ENCODE measurements around the gene NUP210L.
A peak's percentile ranks its signal among the peaks of the same experiment; 100 is the strongest.
"Not testable (repeated sequence)": the region's sequence is repeated elsewhere in the genome, so short reads cannot be mapped to it uniquely, and the experiment has no call there.

The NUP210L gene

DNA sequence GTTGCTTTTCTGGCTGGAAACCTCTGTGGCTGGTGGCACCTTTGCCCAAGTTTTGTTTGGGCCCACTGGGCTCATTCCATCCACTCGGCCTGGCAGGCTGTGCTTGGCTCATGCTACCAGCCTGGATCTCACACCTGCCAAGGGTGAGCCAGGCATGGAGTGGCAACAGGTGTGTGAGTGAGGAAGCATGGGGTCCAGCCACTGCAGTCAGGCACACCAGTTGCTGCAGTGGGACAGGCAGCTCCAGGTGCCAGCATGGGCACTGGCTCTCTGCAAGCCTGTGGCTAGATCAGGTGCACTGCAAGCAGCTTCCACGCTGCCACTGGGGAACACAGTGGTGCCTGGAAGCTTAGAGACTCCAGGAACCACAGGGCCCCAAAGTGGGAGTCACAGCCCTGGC, 57.0 kb downstream of the NUP210L start:
- DNase-seq (ENCODE audit: low read depth) = no peak

DNA sequence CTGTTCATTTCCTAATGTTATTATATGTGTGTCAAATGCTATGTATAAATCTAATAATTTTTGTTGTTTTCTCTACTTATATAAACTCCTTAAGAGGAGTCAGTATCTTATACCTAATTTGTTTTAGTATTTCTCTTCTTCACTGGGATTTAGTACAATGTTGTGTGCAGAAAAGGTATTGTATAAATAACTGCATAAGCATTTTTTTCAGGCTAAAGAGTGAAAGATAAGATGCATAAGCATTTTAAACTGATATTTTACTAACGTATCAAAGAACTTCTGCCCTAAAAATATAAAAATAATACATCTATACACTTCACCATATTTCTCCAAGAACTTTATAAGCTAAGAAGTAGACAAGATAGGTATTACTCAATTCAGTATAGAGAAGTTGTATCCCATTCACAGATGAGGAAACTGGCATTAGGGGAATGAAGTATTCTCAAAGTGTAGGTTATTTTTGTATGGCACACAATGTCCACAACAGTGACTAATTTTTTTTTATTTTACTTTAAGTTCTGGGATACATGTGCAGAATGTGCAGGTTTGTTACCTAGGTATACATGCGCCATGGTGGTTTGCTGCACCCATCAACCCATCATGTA, 59.3 kb downstream of the NUP210L start:
- no peak for DNase-seq (ENCODE audit: low read depth)

DNA sequence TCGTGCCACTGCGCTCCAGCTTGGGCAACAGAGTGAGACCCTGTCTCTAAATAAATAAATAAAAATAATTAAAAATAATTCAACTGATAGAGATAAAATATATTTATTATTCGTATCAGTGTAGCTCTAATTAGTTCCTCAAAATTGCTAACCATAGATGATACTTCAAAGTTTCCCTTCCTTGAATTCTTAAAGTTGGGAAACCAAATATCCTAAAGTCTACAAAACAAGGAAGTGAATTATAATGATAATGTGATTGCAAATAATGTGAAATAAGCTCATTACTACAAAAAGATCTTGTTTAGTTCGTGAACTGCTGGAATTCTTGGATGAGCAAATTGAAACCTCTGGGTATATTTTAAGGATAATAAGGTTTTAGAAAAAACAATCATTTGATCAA, 60.5 kb downstream of the NUP210L start:
- DNase-seq (ENCODE audit: low read depth) = no peak

DNA sequence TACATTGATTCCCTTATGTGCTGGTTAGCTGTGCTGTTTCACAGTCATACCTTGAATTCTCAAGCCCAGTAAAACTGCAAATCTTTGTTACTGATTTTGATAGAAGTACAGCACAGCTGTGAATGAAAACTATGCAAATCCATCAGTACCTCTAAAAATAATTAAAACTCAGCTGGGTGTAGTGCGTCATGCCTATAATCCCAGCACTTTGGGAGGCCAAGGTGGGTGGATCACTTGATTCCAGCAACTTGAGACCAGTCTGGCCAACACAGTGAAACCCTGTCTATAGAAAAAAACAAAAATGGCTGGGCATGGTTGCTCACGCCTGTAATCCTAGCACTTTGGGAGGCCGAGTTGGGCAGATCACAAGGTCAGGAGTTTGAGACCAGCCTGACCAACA, 61.2 kb downstream of the NUP210L start:
- no peak for DNase-seq (ENCODE audit: low read depth)

DNA sequence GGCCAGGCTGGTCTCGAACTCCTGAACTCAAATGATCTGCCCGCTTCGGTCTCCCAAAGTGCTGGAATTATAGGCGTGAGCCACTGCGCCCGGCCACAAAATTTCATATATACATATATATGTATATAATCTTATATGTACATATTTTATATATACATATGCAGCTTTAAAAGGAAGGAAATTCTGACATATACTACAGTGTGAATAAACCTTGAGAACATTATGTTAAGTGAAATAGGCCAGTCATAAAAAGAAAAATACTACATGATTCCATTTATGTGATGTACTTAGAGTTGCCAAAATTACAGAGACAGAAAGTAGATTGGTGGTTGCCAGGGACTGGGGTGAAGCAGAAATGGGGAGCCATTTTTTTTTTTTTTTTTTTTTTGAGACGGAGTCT, 63.2 kb downstream of the NUP210L start:
- DNase-seq (ENCODE audit: low read depth) = no peak

DNA sequence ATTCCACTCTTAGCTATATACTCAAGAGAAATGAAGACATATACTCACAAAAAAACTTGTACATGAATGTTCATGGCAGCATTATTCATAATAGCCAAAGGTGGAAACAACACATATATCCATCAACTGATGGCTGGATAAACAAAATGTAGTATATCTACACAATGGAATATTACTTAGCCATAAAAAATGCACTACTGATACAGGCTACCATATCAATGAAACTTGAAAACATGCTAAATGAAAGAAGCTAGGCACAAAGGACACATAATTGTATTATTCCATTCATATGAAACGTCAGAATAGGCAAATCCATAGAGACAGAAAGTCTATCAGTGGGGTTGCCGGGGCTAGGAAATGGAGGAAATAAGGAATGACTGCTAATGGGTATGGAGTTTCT, 67.3 kb downstream of the NUP210L start:
- no peak for DNase-seq (ENCODE audit: low read depth)

DNA sequence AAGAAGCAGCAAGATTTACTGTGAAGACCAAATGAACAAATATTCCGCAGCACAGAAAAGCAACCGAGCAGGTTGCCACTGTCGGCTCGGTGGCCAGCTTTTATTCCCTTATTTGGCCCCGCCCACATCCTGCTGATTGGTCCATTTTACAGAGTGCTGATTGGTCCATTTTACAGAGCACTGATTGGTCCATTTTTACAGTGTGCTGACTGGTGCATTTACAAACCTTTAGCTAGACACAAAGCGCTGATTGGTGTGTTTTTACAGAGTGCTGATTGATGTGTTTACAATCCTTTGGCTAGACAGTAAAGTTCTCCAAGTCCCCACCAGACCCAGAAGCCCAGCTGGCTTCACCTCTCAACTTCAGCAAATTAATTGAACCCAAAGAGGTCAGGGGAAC, 71.8 kb downstream of the NUP210L start:
- DNase-seq (ENCODE audit: low read depth) = not testable (repeated sequence)

DNA sequence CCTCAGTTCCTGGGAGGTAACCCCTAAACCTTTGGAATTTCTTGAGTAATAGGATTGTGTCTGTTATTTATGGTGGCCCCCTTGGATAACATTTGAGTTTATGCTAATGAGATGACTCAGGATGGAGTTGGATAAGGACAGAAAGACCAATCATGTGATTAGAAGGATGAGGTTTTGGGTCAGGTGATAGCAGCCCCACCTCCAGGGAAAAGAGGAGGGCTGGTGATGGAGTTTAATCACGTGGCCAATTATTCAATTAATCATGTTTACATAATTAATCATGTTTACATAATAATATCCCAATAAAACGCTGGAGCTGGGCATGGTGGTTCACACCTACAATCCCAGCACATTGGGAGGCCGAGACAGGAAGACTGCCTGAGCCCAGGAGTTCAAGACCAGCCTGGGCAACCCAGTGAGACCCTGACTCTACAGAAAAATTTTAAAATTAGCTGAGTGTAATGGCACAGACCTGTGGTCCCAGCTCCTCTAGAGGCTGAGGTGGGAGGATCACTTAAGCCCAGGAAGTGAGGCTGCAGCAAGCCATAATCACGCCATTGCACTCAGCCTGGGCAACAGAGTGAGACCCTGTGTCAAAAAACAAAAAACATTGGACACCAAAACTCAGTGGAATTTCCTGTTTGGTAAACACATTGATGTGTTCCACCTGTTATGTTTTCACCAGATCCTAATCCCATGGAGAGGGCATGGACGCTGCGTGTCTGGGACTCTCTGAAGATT, 73.3 kb downstream of the NUP210L start:
- DNase-seq (ENCODE audit: low read depth) = no peak

DNA sequence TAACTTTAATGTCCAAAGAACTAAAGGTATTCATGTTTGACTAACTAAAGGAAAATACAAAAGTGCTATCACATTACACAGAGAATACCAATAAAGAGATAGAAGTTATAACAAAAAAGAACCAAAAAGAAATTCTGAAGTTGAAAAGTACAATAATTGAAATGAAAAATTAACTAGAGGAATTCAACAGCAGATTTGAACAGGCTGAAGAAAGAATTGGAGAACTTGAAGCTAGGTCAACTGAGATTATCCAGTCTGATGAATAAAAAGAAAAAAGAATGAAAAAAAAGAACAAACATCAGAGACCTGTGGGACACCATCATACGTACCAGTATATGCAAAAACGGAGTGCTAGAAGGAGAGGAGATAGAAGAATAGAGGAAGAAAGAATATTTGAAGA, 78.5 kb downstream of the NUP210L start:
- DNase-seq (ENCODE audit: low read depth) = no peak

DNA sequence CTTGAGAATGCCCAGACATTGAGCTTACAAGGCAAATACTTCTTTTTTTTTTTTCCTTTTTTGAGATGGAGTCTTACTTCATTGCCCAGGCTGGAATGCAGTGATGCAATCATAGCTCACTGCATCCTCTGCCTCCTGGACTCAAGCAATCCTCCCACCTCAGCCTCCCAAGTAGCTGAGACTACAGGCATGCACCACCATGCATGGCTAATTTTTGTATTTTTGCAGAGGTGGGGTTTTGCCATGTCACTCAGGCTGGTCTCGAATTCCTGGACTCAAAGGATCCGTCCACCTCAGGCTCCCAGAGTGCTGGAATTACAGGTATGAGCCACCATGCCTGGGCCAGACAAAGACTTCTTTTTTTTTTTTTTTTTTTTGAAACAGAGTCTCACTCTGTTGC, 79.1 kb downstream of the NUP210L start:
- DNase-seq (ENCODE audit: low read depth) = no peak

DNA sequence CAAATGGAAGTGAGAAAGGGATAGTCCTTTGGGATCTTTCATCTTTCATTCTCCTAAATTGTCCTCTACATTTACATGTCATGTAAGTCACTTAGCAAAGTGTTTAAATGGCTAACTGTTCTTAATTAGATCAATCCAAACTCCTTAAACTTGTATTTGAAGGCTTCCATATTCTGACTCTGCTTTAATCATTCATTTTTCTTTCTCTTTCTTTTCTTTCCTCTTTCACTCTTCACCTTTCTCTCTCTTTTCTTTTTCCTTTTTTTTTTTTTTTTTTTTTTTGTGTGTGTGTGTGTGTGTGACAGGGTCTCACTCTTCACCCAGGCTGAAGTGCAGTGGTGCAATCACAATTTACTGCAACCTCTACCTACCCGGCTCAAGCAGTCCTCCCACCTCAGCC, 92.6 kb downstream of the NUP210L start:
- DNase-seq (ENCODE audit: low read depth) = no peak

DNA sequence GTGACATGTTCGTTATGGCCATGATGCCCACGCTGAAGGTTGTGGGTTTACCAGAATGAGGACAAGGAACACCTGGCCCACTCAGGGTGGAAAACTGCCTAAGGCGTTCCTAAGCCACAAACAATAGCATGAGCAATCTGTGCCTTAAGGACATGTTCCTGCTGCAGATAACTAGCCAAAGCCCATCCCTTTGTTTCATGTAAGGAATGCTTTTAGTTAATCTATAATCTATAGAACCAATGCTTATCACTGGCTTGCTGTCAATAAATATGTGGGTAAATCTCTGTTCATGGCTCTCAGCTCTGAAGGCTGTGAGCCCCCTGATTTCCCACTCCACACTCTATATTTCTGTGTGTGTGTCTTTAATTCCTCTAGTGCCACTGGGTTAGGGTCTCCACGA, 107.4 kb downstream of the NUP210L start:
- DNase-seq (ENCODE audit: low read depth) = not testable (repeated sequence)

DNA sequence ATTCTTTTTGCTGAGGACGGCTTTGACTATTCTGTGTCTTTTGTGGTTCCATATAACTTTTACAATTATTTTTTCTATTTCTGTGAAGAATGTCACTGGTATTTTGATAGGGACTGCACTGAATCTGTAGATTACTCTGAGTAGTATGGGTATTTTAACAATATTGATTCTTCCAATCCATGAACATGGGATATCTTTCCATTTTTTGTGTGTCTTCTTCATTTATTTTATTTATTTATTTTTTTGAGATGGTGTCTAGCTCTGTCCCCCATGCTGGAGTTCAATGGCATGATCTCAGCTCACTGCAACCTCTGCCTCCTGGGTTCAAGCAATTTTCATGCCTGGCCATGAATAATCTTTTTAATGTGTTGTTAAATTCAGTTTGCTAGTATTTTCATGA, 121.2 kb downstream of the NUP210L start:
- not testable (repeated sequence) for DNase-seq (ENCODE audit: low read depth)

DNA sequence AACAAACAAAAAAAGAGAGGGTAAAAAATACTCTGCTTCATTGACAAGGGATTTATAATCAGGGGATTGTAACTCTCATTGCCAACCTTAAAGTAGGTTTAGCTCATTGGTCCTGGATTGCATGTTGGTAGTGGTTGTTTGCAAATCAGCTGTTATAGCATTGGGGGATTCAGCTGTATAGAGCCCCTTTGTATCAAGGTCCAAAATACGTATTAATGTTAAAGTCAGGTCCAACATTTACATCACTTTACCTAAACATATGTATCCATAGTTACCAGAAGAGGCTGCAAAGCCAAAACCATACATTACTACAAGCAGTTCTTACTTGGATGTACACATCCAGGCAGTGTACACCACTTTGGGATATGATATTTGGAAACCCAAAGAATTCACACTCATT, 134.9 kb downstream of the NUP210L start:
- DNase-seq (ENCODE audit: low read depth) = no peak

DNA sequence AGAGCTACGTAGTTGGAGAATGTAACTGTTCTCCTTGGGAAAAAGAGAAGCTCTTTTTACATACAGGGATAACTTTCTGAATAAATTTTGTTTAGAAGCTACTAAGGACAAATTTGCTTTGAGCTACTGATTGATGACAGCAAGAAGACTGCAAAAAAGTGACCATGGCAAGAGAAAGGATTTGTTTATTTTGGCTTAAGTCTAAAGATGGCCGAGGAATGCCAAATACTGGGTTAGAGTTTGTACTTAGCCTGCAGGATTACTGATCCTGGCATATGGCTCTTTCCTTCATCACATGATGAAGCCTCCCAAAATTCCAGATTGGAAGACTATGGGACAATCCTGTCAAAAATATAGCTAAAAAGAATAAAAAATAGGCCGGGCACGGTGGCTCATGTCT, 135.6 kb downstream of the NUP210L start:
- DNase-seq (ENCODE audit: low read depth) = no peak

DNA sequence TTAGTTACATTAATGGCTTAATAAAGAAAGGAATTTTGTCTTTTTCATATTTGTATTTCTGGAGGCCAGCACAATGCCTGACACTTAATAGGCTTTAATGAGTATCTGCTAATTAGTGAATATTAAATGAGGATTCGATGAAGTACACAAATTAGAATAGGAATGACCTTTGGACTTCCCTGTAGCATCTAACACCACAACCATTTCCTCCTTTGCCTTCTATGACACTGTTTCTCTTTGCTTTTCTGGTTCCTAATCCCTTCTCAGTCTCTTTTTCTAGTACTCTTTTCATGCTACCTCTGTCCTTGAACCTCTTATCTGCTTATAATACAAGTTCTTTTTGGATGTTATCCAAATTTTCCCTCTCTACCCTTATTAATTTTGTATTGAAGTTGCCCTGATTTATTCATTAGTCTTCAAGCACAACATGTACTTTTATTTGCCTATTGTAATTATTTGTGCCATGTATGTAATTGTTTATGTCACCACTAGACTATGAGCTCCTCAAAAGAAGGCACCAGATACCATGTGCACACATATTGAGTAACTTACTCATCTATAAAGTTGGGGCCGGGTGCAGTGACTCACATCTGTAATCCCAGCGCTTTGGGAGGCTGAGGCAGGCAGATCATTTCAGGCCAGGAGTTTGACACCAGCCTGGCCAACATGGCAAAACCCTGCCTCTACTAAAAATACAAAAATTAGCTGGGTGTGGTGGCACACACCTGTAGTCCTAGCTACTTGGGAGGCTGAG, 140.5 kb downstream of the NUP210L start:
- DNase-seq (ENCODE audit: low read depth) = peak; percentile 69

DNA sequence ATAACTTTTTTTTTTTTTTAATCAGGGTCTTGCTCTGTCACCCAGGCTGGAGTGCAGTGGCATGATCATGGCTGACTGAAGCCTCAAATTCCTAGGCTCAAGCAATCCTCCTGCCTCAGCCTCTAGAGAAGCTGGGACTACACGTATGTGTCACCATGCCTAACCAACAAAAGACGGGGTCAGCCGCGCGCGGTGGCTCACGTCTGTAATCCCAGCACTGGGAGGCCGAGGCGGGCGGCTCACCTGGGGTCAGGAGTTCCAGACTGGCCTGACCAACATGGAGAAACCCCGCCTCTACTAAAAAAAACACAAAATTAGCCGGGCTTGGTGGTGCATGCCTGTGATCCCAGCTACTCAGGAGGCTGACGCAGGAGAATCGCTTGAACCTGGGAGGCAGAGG, 142.3 kb downstream of the NUP210L start:
- DNase-seq (ENCODE audit: low read depth) = not testable (repeated sequence)

DNA sequence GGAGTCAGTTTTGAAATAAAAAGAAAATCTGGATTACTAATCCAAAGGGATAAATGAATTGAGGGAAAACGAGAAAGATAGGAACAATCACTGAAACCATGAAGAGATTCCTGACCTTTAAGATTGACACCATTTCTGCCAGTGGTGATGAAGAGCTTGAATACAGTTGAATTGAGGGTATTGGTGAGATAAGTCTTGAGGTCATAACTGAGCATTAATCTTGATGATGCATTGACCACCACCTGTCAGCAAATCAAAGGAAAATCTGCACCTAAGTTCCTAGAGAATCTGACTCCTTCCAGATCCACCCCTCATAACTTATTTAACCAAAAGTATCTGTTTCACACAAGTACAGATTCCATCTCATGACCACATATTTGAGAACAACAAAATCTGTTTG, 142.7 kb downstream of the NUP210L start:
- DNase-seq (ENCODE audit: low read depth) = no peak

DNA sequence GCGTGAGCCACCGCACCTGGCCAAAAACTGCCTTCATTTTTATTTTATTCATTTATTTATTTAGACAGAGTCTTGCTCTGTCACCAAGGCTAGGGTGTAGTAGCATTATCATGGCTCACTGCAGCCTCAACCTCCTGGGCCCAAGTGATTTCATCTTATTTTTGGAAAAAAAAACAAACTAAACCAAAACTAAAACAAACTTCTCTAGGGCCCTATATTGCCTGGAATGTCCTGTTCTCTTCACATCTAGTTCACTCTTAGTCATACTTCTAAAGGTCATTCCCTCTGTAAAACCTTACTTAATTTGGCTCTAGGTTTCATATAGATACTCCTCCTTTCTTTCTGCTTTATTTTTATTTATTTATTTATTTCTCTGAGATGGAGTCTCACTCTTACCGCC, 148.7 kb downstream of the NUP210L start:
- DNase-seq (ENCODE audit: low read depth) = peak; percentile 79

DNA sequence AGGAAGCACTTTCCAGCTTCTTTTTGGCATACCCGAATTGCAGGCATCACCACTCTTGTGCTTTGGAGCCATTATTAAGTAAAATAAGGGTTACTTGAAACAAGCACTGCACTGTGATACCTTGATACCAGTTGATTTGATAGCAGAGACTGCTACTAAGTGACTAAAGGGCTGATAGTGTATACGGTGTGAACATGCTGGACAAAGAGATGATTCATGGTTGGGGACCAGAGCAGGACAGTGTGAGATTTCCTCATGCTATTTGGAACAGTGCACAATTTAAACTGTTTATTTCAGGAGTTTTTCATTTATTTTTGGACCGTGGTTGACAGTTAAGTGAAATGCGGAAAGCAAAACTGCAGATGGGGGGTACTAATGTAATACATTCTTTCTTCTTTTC, 154.5 kb downstream of the NUP210L start:
- DNase-seq (ENCODE audit: low read depth) = no peak

DNA sequence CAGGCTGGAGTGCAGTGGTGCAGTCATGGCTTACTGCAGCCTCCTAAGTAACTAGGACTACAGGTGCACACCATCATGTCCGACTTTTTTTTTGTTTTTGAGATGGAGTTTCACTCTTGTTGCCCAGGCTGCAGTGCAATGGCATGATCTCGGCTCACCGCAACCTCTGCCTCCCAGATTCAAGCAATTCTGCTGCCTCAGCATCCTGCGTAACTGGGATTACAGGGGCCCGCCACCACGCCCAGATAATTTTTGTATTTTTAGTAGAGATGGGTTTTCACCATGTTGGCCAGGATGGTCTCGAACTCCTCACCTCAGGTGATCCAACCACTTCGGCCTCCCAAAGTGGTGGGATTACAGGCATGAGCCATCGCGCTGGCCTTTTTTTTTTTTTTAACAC, 158.0 kb downstream of the NUP210L start:
- not testable (repeated sequence) for DNase-seq (ENCODE audit: low read depth)

DNA sequence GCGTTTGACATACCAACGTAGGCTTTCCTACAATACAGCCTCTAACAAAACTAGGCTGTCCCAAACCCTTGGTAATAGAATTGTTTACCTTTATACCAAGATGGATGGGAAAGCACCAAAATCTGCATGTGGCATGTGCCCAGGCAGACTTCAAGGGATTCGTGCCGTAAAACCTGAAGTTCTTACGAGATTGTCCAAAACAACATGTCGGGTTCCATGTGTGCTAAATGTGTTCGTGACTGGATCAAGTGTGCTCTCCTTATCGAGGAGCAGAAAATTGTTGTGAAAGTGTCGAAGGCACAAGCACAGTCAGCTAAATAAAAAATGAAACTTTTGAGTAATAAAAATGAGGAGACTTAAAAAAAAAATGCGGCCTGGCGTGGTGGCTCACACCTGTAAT, 159.2 kb downstream of the NUP210L start:
- DNase-seq (ENCODE audit: low read depth) = no peak

DNA sequence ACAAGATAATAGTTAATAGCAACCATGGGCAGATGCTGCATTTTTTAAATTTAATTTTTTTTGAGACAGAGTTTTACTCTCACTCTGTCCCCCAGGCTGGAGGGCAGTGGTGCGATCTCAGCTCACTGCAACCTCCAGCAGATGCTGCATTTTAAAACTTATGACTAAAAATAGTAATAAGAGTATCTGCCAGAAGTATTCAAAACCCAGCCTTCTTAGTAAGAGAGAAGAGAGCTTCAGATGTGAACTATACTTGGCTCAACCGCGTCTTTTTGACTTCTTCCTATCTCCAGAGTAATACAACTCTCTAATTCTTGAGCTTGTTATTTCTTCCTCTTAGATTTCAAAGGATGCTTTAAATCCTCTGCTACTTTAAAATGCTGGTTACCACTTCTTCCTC, 159.7 kb downstream of the NUP210L start:
- no peak for DNase-seq (ENCODE audit: low read depth)
